C4-2B (cell line): ENCODE data around the gene BSN.
"Not testable (repeated sequence)": the region's sequence is repeated elsewhere in the genome, so short reads cannot be mapped to it uniquely, and the experiment has no call there.

Source experiments
- CTCF ChIP-seq: fragments of 450-650 bp; conservative IDR thresholded peaks from 2 replicates; pipeline ENCODE4 v1.5.1; 2017; ENCODE audit warnings: mild to moderate bottlenecking
- ZFX ChIP-seq: fragments of 450-650 bp; IDR thresholded peaks from 2 replicates; pipeline ENCODE4 v1.6.1; 2017

GRCh38 chr3:49695350-49696015 is 141.2 kb downstream of the BSN start:
- TF ChIP-seq CTCF, ZFX: not testable (repeated sequence)
